ACC112 (cell line): ENCODE data around the gene KANSL1L.
"Not testable (repeated sequence)": the region's sequence is repeated elsewhere in the genome, so short reads cannot be mapped to it uniquely, and the experiment has no call there.

Experiments used
- H2AFZ ChIP-seq: fragments of 200-600 bp; sonication (generic); one replicate; pipeline ENCODE4 v1.6.0; 2017; ENCODE audit warnings: antibody characterized with exemption, low read length; ENCODE audit not compliant: unreplicated experiment
- H3K27ac ChIP-seq: fragments of 200-600 bp; sonication (generic); 2 replicates; pipeline ENCODE4 v1.5.1; 2014; ENCODE audit warnings: low read depth, mild to moderate bottlenecking, antibody characterized with exemption, low read length, moderate library complexity
- H3K27me3 ChIP-seq: fragments of 200-600 bp; sonication (generic); 2 replicates; pipeline ENCODE4 v1.6.1; 2014; ENCODE audit warnings: mild to moderate bottlenecking, antibody characterized with exemption, low read length, moderate library complexity, mixed read lengths; ENCODE audit not compliant: insufficient read depth
- H3K36me3 ChIP-seq: fragments of 200-600 bp; sonication (generic); 2 replicates; pipeline ENCODE4 v1.6.1; 2016; ENCODE audit warnings: mild to moderate bottlenecking, antibody characterized with exemption, low read length, moderate library complexity, mixed read lengths; ENCODE audit not compliant: insufficient read depth
- H3K4me1 ChIP-seq: fragments of 200-600 bp; sonication (generic); one replicate; pipeline ENCODE4 v1.6.1; 2016; ENCODE audit warnings: low read length, mixed read lengths; ENCODE audit not compliant: insufficient read depth, unreplicated experiment, control insufficient read depth
- H3K4me3 ChIP-seq: fragments of 200-600 bp; sonication (generic); 2 replicates; pipeline ENCODE4 v1.5.1; 2014; ENCODE audit warnings: mild to moderate bottlenecking, low read depth, low read length
- H3K79me2 ChIP-seq: fragments of 200-600 bp; sonication (generic); one replicate; pipeline ENCODE4 v1.6.0; 2016; ENCODE audit warnings: low read length; ENCODE audit not compliant: control insufficient read depth, unreplicated experiment, insufficient read depth

Gene KANSL1L

DNA sequence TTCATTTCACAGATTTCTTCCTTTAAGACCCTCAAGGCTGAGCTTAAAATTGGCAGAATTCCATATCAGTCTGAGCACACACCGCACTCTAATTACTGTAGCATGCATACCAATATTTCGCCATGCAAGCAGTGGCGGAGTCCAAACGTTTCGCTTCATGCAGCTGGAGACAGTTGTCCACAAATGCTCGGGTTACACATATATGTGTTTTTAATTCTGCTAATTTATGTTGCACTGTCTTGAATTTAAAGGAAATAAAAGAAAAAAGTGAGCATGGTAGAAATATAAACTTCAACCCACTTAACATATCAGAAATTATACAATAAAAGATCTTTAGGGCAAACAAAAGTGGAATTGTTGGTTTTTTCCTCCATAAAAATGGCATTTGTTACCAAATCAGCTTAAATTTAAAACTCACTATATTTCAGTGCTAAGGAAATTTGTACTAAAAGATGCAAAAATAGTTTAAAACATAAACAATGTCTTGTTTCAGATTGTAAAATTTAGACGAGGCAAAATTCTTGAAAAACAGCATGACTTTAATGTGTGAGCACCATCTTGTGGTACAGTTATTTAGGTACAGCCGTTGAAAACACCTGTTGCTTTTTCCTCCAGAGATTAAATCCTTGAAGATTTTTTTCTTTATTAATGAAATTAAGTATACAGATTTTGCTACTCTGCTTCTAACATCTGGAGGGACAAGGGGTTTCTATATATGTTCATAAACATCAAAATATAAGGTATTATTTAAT, 24.1 kb upstream of the KANSL1L start:
- Histone ChIP-seq H3K27me3 (no peaks in the 10 kb centered on the region), H2AFZ (peak overlapping the region; percentile 57), H3K4me1 (peaks cover 5% of the 10 kb centered on the region), H3K27ac (no peak overlapping the region), H3K4me3 (peak overlapping the region; percentile 57), H3K79me2 (no peaks in the 10 kb centered on the region), H3K36me3 (no peaks in the 10 kb centered on the region)

DNA sequence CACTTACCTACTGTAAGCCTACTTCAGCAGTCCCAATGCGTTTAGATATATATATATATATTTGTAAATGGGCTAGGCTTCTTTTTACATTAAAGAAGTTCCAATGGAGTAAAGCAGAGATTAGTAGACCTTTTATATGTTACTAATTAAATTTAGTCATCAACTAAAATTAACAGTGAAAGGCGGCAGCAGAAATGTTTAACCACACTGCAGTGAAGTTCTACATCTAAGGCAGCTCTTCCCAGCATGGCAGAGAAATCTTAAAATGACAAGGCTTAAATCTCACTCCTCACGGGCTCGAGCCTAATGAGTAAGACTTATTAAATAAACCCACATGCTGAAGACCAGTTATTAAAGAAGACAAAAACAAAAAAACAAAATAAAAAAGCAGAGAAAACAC, 19.1 kb upstream of the KANSL1L start:
- Histone ChIP-seq H3K27me3 (no peaks in the 10 kb centered on the region), H3K36me3 (no peaks in the 10 kb centered on the region), H3K79me2 (no peaks in the 10 kb centered on the region), H3K4me3 (no peak overlapping the region), H3K27ac (no peak overlapping the region), H3K4me1 (no peaks in the 10 kb centered on the region), H2AFZ (no peak overlapping the region)

DNA sequence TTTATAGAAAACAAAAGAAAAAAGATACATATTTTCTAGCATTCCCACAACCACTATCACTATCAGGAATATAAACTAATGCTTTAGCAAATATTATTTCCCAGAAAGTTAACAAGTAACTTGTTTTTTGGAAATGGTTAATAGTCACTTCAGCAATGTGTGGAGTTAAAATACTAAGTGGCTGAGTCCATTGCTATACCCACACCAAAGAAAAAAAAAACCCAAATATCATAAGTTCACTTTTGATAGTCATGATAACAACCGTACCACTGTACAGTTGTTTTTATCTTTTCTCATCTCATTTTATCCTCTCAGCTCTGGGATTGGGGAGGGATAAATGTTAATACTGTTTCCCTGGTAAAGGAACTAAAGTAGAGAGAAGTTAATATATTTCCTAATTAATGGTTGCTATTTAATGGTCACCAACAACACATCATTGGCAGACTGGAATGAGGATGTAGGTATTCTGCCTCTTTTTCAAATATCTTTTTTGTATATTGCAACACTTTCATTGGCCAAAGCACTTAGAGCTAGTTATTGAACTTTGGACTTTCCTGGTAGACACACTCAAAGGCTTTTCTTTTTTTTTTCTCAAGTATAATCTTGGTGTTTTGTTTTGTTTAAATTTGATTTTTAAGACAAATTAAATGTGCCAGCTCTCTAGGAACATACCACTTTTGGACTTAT, 18.4 kb upstream of the KANSL1L start:
- H3K27me3 ChIP-seq, result no peaks in the 10 kb centered on the region
- H3K27ac ChIP-seq, result no peak overlapping the region
- H2AFZ ChIP-seq, result no peak overlapping the region
- no peaks in the 10 kb centered on the region for H3K79me2 ChIP-seq
- H3K4me1 ChIP-seq, result no peaks in the 10 kb centered on the region
- no peaks in the 10 kb centered on the region for H3K36me3 ChIP-seq
- no peak overlapping the region for H3K4me3 ChIP-seq

DNA sequence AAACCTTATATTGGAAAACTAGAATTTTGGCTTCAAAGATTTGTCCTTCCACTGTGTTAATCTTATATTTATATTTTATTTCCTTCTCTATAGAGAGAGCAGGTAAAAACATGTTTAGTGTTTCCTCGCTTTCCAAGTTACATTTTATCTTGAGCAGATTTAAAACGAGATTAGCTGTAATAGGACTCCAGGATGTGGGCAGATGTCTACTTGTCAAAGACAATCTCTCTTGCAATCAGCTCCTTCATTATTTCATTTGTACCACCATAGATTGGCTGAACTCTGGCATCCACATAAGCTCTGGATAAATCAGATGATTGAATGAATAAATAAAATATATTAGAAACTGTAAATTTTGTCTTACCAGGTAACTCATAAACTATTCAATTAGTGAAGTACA, 17.5 kb upstream of the KANSL1L start:
- no peaks in the 10 kb centered on the region for H3K36me3 ChIP-seq
- no peak overlapping the region for H3K4me3 ChIP-seq
- H2AFZ ChIP-seq, result no peak overlapping the region
- H3K27ac ChIP-seq, result no peak overlapping the region
- H3K79me2 ChIP-seq, result no peaks in the 10 kb centered on the region
- H3K4me1 ChIP-seq, result no peaks in the 10 kb centered on the region
- H3K27me3 ChIP-seq, result no peaks in the 10 kb centered on the region

DNA sequence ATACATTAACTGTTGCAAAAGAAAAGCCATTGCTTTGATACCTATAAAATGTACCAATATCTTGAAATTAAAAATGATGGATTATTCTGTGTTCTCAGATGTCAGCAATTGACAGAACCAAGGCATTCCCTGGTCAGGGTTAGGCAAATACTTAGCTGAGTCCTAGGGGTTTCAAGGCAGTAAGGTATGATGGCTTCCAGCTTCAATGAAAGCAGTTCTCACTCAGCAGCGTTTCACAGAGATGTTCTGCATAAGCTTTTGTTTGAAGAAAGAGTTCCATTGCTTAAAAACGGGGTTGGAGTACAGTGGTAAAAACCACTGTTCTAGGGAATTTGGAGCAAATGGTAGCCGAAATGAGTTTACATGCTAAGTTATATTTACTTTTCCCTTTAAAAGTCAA, 17.0 kb upstream of the KANSL1L start:
- Histone ChIP-seq H3K4me3 (no peak overlapping the region), H3K27me3 (no peaks in the 10 kb centered on the region), H2AFZ (no peak overlapping the region), H3K27ac (no peak overlapping the region), H3K4me1 (no peaks in the 10 kb centered on the region), H3K79me2 (no peaks in the 10 kb centered on the region), H3K36me3 (no peaks in the 10 kb centered on the region)

DNA sequence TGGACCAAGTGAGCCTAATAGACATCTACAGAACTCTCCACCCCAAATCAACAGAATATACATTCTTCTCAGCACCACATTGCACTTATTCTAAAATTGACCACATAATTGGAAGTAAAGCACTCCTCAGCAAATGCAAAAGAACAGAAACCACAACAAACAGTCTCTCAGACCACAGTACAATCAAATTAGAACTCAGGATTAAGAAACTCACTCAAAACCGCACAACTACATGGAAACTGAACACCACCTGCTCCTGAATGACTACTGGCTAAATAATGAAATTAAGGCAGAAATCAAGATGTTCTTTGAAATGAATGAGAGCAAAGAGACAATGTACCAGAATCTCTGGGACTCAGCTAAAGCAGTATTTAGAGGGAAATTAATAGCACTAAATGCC, 12.7 kb upstream of the KANSL1L start:
- H3K27me3 ChIP-seq, H3K27ac ChIP-seq, H3K4me3 ChIP-seq, H3K36me3 ChIP-seq, H3K4me1 ChIP-seq, H3K79me2 ChIP-seq, H2AFZ ChIP-seq: not testable (repeated sequence)

DNA sequence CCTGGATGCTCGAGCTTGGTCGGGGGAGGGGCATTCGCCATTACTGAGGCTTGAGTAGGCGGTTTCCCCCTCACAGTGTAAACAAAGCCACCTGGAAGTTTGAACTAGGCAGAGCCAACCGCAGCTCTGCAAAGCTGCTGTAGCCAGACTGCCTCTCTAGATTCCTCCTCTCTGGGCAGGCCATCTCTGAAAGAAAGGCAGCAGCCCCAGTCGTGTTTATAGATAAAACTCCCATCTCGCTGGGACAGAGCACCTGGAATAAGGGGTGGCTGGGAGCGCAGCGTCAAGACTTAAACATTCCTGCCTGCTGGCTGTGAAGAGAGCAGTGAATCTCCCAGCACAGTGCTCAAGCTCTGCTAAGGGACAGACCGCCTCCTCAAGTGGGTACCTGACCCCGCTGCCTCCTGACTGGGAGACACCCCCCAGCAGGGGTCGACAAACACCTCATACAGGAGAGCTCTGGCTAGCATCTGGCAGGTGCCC, 10.4 kb upstream of the KANSL1L start:
- H3K4me1 ChIP-seq, H3K4me3 ChIP-seq, H3K36me3 ChIP-seq, H3K27ac ChIP-seq, H2AFZ ChIP-seq, H3K79me2 ChIP-seq, H3K27me3 ChIP-seq: not testable (repeated sequence)

DNA sequence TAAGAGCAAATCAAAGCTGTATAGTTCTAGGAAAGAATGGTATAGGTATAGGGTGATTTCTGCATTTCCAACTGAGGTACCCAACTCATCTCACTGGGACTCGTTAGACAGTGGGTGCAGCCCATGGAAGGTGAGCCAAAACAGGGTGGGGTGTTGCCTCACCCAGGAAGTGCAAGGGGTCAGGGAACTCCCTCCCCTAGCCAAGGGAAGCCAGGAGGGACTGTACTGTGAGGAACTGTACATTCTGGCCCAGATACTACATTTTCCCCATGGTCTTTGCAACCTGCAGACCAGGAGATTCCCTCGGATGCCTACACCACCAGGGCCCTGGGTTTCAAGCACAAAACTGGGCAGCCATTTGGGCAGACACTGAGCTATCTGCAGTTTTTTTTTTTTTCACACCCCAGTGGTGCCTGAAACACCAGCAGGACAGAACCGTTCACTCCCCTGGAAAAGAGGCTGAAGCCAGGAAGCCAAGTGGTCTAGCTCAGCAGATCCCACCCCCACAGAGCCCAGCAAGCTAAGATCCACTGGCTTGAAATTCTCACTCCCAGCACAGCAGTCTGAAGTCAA, 9.9 kb upstream of the KANSL1L start:
- not testable (repeated sequence) for H3K4me1 ChIP-seq, H3K79me2 ChIP-seq, H3K4me3 ChIP-seq, H3K27ac ChIP-seq, H3K36me3 ChIP-seq, H3K27me3 ChIP-seq, H2AFZ ChIP-seq

DNA sequence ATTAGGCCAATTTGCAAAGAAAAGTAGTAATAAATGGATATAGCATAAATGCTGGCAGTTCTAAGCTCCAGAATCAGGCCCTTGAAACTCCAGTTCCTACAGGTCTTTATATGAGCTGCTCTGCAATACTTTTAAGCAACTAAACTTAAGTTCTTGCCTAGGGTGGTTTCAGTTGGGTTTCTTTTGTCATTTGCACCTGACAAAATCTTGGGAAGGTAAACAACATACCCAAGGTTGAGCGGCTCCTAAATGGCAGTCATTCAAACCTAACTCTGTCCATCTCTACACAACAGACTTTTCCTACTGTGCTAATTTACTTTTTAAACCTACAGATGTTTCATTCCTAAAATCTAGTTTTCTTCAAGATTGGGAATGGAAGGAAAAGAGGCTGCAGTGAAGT, 9.3 kb upstream of the KANSL1L start:
- Histone ChIP-seq H2AFZ (no peak overlapping the region), H3K27me3 (no peaks in the 10 kb centered on the region), H3K4me3 (no peak overlapping the region), H3K79me2 (no peaks in the 10 kb centered on the region), H3K36me3 (no peaks in the 10 kb centered on the region), H3K4me1 (no peaks in the 10 kb centered on the region), H3K27ac (no peak overlapping the region)

DNA sequence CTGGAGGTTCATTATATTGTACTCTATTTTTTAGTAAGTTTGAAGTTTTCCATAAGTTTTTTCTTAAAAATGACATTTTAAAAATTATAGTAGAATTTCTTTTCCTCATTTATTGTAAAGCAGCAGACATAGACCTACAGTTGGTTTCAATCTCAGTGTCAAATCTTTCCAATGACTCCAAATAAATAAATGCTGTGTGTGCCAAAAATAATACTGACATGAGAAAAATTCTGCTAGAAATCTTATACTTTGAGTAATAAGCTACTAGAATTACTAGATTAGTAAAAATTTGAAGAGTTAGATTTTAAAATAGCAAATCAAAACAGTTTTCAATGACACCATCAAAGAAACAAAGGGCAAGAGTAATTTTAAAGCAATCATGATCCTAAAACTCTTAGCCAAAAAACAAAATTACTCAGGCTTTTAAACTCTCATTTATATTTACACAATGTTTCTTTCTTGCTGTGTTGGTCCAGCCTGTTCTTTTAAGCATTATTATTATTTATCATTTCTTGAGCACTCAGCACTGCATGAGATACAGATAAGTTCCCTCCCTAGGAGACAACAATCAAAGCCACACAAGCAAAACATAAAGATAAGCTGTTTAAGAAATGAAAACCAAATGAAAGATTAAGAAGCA, 8.3 kb upstream of the KANSL1L start:
- Histone ChIP-seq H3K27ac (no peak overlapping the region), H3K27me3 (no peaks in the 10 kb centered on the region), H3K4me3 (no peak overlapping the region), H3K36me3 (no peaks in the 10 kb centered on the region), H3K79me2 (no peaks in the 10 kb centered on the region), H3K4me1 (no peaks in the 10 kb centered on the region), H2AFZ (no peak overlapping the region)
